ENCODE measurements around the gene SZT2. TPM values are rescaled to one million over a fixed set of nuclear protein-coding genes. Genes with fewer than 3 reads are reported as not detected.
"Not testable (repeated sequence)": the region's sequence is repeated elsewhere in the genome, so short reads cannot be mapped to it uniquely, and the experiment has no call there.

Gene SZT2
- total RNA-seq, 1 experiment from 2014 or later, result 27.9 TPM

GRCh38 chr1:43367026-43367903 lies 22.4 kb upstream of the SZT2 start:
- H3K4me1 ChIP-seq (ENCODE audit: insufficient read depth, low read length, poor library complexity, severe bottlenecking), result peaks cover 6% of the 10 kb centered on the region
- H3K27ac ChIP-seq (ENCODE audit: low read depth, low read length, poor library complexity, severe bottlenecking), result peak overlapping the region; percentile 89
- no TSS peak for BruUV-seq (replicated peaks)
- peak; percentile 35 for DNase-seq (ENCODE audit: low spot score)
- intact Hi-C loops (cut with micrococcal nuclease; ENCODE audit: unreplicated experiment), result no loop called here
- peak overlapping the region; percentile 70 for H3K4me3 ChIP-seq (ENCODE audit: low read depth, low read length, poor library complexity, severe bottlenecking)
- no peaks in the 10 kb centered on the region for H3K27me3 ChIP-seq (replicated peaks; ENCODE audit: insufficient read depth, low read depth, low read length, poor library complexity)
- CTCF ChIA-PET, result interaction anchor here (0.5 to 1.0 kb wide), 3 partner anchors 9 to 140 kb away, joined by 3 to 13 read pairs (median 4); partner anchors contain the start of gene CDC20
- TF ChIP-seq EZH2 (IDR thresholded peaks at IDR 0.05; ENCODE audit: borderline replicate concordance, low read depth, low read length, poor library complexity, severe bottlenecking) (no peak), CTCF (conservative IDR thresholded peaks at IDR 0.05; ENCODE audit: low read depth, low read length) (no peak)
- H3K9me3 ChIP-seq (ENCODE audit: low read depth, low read length, poor library complexity, severe bottlenecking), result no peaks in the 10 kb centered on the region
- H3K36me3 ChIP-seq (ENCODE audit: insufficient read depth, low read length, poor library complexity, severe bottlenecking), result peaks cover 27% of the 10 kb centered on the region
- POLR2A ChIA-PET (ENCODE audit: low non-redundant PET), result no interaction called here

- ChIA-PET POLR2A (ENCODE audit: low non-redundant PET) (no interaction called here), CTCF (interaction anchor here (0.5 to 1.0 kb wide), 3 partner anchors 10 to 141 kb away, joined by 3 to 13 read pairs (median 4); partner anchors contain the start of gene CDC20)
- H3K4me3 ChIP-seq (ENCODE audit: low read depth, low read length, poor library complexity, severe bottlenecking), result peak within 1 kb of the TSS; percentile 70
- intact Hi-C loops (cut with micrococcal nuclease; ENCODE audit: unreplicated experiment), result no loop called here
- H3K4me1 ChIP-seq (ENCODE audit: insufficient read depth, low read length, poor library complexity, severe bottlenecking), result peaks cover 6% of the 10 kb centered on the region
- H3K27ac ChIP-seq (ENCODE audit: low read depth, low read length, poor library complexity, severe bottlenecking), result peak within 1 kb of the TSS; percentile 89
- no peaks in the 10 kb centered on the region for H3K27me3 ChIP-seq (replicated peaks; ENCODE audit: insufficient read depth, low read depth, low read length, poor library complexity)
- BruUV-seq (replicated peaks), result no TSS peak
- peak; percentile 89 for DNase-seq (ENCODE audit: low spot score)
- H3K36me3 ChIP-seq (ENCODE audit: insufficient read depth, low read length, poor library complexity, severe bottlenecking), result peaks cover 19% of the 10 kb centered on the region
- no peaks in the 10 kb centered on the region for H3K9me3 ChIP-seq (ENCODE audit: low read depth, low read length, poor library complexity, severe bottlenecking)
- peak; percentile 42 for TF ChIP-seq CTCF (conservative IDR thresholded peaks at IDR 0.05; ENCODE audit: low read depth, low read length)
- TF ChIP-seq EZH2 (IDR thresholded peaks at IDR 0.05; ENCODE audit: borderline replicate concordance, low read depth, low read length, poor library complexity, severe bottlenecking), result no peak
These were observed 21.6 kb upstream of the SZT2 start, which contains the start of gene ELOVL1 for GRCh38 chr1:43367904-43368645. Gene ELOVL1 (minus strand): TSS chr1:43368011. CDS start chr1:43365609, 2,402 bp downstream.

DNA sequence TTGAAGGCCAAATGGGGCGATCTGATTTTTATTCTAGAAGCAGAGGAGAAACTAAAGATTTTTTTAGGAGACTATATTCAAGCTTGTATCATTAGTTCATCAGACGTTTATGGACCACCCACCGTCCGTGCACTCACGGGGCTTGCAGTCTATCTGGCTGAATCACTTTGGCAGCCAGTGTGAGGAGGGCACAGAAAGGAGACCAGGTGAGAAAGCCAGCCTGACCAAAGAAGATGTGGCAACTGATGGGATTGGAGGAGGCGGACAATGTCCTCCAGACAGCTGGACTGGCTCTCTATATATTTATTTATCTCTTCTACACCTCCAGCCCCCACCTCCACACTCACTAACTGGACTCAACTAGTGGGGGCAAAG lies 21.1 kb upstream of the SZT2 start:
- peaks cover 6% of the 10 kb centered on the region for H3K4me1 ChIP-seq (ENCODE audit: insufficient read depth, low read length, poor library complexity, severe bottlenecking)
- ChIA-PET POLR2A (ENCODE audit: low non-redundant PET) (no interaction called here), CTCF (interaction anchor here (1.0 kb wide), 1 partner anchor 142 kb away, joined by 3 read pairs; no protein-coding TSS in a partner anchor)
- TF ChIP-seq CTCF (conservative IDR thresholded peaks at IDR 0.05; ENCODE audit: low read depth, low read length), result no peak
- no peak for TF ChIP-seq EZH2 (IDR thresholded peaks at IDR 0.05; ENCODE audit: borderline replicate concordance, low read depth, low read length, poor library complexity, severe bottlenecking)
- peak overlapping the region; percentile 89 for H3K27ac ChIP-seq (ENCODE audit: low read depth, low read length, poor library complexity, severe bottlenecking)
- BruUV-seq (replicated peaks), result TSS peak; percentile 76
- H3K4me3 ChIP-seq (ENCODE audit: low read depth, low read length, poor library complexity, severe bottlenecking), result peak overlapping the region; percentile 70
- no peak for DNase-seq (ENCODE audit: low spot score)
- no peaks in the 10 kb centered on the region for H3K27me3 ChIP-seq (replicated peaks; ENCODE audit: insufficient read depth, low read depth, low read length, poor library complexity)
- no peaks in the 10 kb centered on the region for H3K9me3 ChIP-seq (ENCODE audit: low read depth, low read length, poor library complexity, severe bottlenecking)
- intact Hi-C loops (cut with micrococcal nuclease; ENCODE audit: unreplicated experiment), result no loop called here
- H3K36me3 ChIP-seq (ENCODE audit: insufficient read depth, low read length, poor library complexity, severe bottlenecking), result peaks cover 14% of the 10 kb centered on the region

GRCh38 chr1:43369779-43370178 lies 19.9 kb upstream of the SZT2 start:
- H3K27me3 ChIP-seq (replicated peaks; ENCODE audit: insufficient read depth, low read depth, low read length, poor library complexity); intact Hi-C loops (cut with micrococcal nuclease; ENCODE audit: unreplicated experiment); H3K27ac ChIP-seq (ENCODE audit: low read depth, low read length, poor library complexity, severe bottlenecking); H3K36me3 ChIP-seq (ENCODE audit: insufficient read depth, low read length, poor library complexity, severe bottlenecking); DNase-seq (ENCODE audit: low spot score); H3K4me3 ChIP-seq (ENCODE audit: low read depth, low read length, poor library complexity, severe bottlenecking); BruUV-seq (replicated peaks); POLR2A ChIA-PET (ENCODE audit: low non-redundant PET); H3K9me3 ChIP-seq (ENCODE audit: low read depth, low read length, poor library complexity, severe bottlenecking); H3K4me1 ChIP-seq (ENCODE audit: insufficient read depth, low read length, poor library complexity, severe bottlenecking): not testable (repeated sequence)
- CTCF ChIA-PET, result interaction anchor here (0.9 kb wide), 1 partner anchor 11 kb away, joined by 4 read pairs; the partner anchor contains the start of gene CDC20
